Endometrium (tissue), 2 donors: Measurements from ENCODE around the gene SEMA5A.

Experiments
- FAIRE-seq: peaks from 2 replicates; lab custom pipeline; 2012; peaks lifted over from hg19 to GRCh38; lab: Jason Lieb, UNC
- donor health status: control.
- donor health status: control.

Gene SEMA5A, protein sequence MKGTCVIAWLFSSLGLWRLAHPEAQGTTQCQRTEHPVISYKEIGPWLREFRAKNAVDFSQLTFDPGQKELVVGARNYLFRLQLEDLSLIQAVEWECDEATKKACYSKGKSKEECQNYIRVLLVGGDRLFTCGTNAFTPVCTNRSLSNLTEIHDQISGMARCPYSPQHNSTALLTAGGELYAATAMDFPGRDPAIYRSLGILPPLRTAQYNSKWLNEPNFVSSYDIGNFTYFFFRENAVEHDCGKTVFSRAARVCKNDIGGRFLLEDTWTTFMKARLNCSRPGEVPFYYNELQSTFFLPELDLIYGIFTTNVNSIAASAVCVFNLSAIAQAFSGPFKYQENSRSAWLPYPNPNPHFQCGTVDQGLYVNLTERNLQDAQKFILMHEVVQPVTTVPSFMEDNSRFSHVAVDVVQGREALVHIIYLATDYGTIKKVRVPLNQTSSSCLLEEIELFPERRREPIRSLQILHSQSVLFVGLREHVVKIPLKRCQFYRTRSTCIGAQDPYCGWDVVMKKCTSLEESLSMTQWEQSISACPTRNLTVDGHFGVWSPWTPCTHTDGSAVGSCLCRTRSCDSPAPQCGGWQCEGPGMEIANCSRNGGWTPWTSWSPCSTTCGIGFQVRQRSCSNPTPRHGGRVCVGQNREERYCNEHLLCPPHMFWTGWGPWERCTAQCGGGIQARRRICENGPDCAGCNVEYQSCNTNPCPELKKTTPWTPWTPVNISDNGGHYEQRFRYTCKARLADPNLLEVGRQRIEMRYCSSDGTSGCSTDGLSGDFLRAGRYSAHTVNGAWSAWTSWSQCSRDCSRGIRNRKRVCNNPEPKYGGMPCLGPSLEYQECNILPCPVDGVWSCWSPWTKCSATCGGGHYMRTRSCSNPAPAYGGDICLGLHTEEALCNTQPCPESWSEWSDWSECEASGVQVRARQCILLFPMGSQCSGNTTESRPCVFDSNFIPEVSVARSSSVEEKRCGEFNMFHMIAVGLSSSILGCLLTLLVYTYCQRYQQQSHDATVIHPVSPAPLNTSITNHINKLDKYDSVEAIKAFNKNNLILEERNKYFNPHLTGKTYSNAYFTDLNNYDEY

DNA sequence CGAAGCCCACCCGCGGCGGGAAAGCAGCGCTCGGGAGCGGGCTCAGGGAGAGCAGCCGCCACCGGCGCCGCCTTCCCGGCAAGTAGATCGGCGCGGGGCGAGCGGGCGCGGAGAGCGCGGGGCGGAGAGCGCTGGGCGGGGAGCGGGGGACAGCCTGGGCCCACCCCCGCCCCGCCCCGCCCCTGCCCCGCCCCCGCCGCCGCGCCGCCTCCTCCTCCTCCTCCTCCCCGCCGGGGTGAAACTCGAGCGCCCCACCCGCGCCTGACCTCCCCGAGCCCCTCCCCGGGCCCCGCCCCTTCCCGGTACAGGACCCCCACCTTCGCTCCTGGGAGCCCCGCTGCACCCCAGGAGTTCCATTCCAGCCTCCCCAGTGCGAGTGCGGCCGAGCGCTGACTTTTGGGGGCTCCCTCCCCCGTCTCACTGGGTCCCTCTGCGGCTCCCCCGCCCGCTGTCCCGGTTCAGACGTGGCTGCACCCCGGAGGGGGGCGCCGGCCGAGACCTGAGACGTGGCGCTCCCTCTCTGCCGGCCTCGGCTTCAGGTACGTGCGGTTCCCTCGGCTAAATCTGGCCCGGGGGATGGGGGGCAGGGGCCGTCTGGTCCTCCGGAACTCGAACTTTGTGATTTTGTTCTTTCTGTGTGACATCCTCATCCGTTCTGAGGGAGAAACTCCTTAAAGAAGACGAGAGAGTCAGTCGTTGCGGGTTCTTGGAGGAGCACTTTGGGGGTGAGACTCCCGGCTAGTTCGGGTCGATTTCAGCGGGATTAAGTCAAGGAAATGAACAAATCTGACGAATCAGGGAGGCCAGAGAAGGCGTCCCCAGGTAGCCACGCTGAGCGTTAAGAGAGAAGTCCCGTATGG lies at the start of gene SEMA5A:
Gene SEMA5A (minus strand): TSS at position 84 of the 860 bp plus-strand sequence. CDS start 166,129 bp downstream, outside the sequence.
- FAIRE-seq: no peak

DNA sequence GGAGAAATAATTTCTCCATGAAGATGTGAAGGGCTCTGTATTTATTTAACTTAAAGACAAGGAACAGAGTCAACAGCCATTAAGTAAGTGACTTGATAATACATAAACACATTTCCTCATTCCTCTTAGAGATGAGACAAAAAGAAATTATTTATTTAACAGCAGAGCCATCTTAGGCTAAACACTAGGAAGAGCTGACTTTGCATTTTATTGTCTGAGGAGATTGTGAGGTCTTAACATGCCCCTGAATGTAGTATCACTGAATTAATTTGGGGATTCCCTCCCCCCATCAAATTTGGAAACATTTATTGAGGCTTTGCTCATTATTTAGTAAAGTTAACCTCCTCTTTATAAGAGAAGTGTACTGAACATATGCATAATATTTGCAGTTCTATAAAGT lies 49.0 kb upstream of the SEMA5A start:
- FAIRE-seq: no peak

DNA sequence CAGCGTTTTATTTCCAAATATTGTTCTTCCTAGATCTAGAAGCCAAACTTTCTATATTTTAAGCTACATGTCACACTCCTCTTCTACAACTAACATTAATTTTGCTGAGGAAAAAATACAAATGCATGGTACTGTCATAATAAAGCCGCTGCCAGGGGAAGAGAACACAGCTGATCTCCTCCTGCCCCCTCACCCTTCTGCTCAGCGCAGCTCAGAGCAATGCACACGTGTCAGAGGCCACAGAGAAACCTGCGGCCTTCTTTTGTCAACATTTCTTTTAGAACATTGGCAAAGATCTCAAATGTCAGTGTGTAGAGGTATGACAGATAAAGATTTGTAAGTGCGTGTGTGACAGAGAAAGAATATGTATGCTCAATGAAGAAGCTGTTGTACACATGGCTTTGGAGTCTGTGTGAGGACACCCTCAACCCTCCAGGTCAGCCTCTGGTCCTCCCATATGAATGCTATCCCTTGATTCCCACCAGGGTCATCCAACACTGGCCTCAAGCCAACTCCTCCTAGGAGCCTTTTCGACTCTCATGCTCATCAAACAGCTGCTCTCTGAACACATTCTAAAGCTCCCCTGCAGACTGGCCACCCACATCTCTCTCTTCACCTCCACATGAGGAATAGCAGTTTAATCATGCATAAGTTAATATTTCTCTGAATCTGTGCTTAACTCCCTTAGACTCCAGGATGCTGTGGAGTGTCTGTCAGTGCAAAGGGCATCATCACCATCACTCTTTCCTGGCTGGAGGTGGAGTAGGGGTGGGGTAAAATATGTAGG lies 43.4 kb upstream of the SEMA5A start:
- no peak for FAIRE-seq

DNA sequence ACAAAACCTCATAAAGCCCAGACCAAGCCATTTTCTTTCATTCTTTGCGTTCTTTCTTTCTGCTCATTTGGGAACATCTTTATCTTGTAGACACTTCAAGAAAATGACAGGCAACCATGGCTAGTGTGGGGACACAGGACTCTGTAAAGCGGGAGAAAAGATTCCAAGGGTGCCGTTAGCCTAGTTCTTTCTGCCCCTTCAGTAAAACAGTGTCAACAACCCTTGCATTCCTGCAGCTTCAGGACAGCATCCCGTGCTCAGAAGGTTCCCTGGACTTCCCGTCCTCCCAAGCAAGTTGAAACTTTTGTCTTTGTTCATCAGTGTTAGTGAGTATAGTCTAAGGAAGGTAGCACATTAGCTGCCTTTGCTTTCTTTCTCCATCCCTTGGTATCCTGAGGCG lies 42.4 kb upstream of the SEMA5A start:
- no peak for FAIRE-seq

DNA sequence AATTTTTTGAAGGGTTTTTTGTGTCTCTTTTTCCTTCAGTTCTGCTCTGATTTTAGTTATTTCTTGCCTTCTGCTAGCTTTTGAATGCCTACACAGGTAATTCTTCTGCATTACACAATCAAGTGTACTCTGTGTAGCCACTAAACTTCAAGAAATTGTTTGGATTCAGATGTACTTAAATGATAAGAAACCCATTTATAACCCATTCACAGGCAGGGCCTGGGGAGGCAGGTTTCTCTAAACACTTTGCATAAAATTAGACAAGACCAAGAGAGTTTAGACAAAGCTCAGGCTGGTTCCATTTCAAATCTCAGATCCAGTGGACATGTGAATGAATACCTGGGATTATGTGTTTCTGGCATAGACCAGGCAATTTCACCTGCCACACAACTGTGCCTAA lies 41.3 kb upstream of the SEMA5A start:
- no peak for FAIRE-seq

DNA sequence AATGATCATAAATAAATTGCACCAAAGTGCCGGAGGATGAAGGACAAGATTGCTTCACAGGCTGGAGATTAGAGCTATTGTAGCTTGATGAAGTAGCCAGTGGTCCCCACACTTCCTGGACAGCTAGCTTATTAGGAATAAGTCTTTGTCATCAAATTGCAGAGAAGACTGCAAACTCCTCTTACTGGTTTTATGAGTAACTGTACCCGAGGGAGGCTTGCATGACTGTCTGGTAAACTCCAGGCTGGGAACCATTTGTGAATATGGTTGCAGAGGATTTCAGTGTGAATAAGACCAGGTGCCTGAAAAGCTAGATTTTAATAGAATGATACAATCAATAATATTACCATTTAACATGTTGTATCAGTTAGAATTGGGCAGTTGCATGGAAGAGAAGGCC lies 36.5 kb upstream of the SEMA5A start:
- no peak for FAIRE-seq

DNA sequence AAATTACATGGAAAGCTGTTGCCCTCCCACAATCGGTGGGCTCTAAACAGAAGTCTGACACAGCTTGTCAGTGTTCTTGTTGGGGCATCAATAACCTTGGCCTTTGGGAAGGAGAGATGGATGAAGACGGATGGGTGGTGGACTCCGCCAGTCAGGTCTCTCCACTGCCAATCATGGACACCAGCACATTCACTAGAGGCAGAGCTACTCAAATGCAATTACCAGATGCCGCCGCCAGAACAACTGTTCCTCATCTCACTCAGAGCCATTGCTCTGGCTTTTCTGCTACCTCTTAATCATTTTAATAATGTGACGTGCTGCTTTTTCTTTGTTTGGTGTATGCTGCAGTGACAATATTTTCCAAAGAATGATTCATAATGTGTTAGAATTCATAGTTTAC lies 27.9 kb upstream of the SEMA5A start:
- FAIRE-seq: no peak

DNA sequence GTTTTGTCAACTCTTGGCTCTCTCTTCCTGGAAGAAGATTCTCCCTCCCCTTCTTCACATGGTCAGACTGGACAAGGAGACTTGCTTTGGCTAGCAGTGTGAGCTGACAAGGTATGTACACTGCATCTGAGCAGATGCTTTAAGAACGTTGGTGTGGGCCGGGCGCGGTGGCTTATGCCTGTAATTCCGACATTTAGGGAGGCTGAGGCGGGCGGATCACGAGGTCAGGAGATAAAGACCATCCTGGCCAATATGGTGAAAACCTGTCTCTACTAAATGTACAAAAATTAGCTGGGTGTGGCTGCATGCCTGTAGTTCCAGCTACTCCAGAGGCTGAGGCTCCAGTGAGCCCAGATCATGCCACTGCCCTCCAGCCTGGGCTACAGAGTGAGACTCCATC lies 26.4 kb upstream of the SEMA5A start:
- FAIRE-seq: no peak

DNA sequence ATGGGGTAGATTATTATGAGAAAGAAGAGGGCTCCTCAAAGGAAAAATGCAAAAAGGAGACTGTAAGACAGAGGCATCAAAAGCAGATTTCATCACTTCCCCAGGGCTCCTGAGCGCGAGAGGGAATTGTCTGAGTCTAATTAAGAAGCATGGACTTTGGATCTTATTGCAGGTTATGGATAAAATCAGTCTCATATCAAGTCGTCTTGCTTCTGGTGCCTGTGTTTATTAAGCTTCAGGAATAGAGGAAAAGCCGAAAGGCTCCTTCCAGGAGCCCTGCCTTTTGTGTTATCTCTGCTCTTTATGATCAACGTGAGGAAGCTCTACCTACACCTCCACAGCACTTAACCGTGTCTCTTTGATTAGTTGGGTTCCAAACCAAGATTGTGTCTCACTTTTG lies 25.0 kb upstream of the SEMA5A start:
- no peak for FAIRE-seq

DNA sequence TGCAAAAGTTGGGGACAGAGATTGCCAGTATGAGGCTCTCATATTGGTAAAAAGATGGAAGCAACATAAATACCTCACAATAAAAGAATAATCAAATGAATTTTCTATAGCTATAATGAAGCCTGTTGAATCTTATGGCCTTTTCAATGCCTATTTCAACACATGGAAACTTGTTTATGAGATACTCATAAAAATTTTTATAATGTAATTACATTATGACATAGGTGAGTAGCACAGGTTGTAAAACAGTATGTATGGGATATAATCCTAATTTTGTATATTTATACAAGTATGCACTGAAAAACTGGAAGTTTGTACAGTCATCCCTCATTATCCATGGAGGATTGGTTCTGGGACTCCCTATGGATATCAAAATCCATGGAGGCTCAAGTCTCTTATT lies 21.2 kb upstream of the SEMA5A start:
- FAIRE-seq: no peak

DNA sequence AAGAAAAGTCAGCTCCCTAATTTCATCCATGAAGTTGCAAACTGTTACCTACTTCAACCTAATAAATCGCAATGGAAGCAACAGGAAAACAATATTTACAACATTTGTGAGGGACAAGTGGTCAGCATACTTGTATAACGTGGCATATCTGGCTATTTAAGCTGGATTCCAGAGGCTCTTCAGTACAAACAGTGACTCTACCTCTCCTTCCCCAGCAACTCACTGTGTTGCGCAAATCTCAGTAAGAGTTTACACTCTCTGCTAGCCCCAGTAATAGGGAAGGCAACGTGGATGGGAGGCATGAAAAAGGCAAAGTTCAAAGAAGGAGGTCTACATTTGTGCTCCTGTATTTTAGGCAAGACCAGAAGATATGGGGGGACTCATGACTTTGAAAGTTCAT lies 18.9 kb upstream of the SEMA5A start:
- no peak for FAIRE-seq

DNA sequence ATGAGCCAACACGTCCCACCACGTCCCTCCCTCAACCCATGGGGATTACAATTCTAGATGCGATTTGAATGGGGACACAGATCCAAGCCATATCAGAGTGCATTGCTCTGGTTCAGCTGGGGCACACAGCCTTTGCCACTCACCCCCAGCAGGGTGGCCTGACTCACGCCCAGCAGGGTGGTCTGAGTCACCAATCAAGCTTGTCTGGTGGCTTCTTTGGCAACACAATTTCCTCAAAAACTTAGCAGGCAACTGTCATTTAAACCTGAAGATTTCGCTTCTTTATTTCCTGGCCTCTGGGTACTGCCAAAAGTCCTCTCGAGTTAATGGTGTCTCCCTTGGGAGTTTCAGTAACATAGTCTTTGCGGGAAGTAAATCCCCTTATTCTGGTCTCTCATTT lies 16.3 kb upstream of the SEMA5A start:
- FAIRE-seq: no peak

DNA sequence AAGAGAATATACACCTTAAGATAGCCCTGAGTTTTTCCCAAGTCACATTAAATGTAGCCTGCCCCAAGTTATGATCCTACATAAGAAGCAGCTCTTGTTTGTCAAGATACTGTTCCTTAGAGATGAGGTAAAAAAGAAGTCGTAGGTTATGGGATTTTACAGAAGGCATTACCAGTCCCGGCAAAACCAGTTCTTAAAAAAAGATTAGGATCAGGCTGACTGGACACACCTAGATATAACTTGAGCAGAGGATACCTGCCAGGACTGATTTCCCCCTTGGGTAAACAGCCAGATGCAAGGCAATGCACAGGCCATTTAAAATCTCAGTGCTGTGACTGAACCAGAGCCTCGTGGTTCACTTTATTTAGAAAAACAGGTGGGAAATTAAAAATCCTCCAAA lies 14.1 kb upstream of the SEMA5A start:
- no peak for FAIRE-seq

DNA sequence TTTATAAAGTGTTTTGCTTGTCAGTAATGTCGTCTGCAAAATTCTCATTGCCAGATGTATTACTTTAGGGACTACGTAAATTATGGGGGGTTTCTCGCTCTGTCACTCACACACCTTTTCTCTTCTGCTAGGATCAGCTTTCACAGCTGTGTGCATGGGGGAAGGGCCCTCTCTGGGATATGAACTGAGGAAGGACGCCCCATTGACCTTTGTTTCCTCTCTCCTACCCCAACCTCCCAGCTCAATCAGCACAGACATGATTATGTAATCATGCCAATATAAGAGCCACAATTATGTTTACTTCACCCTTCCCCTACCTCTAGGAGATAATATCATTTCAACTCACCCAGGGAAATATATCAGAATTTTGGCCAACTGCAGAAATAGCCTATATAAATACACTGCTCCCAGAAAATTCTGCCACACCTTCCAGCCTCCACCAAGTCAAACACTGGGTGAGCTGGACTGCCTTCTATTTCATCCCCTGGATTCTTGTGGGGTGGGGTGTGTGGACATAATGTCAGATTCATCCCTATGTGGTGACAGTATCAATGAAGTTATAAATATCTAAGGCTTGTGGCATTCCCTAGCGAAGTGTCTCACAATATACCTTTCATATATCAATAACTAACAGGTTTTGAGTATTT lies 12.6 kb upstream of the SEMA5A start:
- FAIRE-seq: no peak

DNA sequence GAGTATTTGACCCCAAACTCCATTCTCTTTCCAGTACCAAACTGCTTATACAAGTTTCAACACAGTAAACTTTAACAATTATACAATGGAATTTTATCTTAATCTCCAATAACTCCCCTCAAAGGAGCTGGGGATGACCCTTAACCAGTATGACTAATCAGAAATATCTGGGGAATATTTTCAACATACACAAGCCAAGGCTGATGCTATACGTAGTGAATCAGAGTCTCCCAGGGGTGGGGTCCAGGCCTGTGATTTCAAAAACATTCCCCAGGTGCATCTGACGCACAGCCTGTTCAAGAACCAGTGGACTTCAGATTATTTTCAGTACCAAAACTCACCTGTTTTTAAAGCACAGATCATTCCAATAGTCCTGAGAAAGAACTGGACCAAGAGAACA lies 11.8 kb upstream of the SEMA5A start:
- no peak for FAIRE-seq

DNA sequence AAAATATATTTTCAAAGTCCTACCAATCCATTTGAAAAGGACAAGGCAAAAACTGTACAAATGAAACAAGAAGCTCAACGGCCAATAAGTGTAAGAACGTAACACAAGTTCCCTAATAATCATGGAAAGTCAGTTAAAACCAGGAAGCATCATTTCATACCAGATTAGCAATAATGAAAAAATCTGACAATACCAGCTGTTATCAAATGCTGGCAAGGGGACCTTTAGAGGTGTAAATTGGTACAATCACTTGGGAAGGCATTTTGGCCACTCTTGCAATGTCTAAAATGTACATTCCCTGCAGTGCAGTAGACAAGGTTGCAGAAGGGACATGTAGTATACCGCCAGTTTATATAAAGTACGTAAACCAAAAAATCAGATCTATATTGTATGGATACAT lies 10.1 kb upstream of the SEMA5A start:
- FAIRE-seq: no peak

DNA sequence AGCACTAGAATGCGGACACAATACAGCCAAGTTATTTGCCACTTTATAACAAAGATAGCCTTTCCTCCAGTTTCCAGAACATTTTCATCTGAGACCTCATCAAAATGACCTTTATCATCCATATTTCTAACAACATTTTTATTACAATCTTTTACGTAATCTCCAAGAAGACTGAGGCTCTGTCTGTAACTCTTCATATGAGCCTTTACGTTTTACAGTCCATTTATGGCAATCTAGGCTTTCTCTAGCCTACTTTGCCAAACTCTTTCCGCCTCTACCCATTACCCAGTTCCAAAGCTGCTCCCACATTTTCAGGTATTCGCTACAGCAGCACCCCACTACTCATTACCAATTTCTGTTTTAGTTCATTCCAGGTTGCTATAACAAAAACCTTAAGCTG lies 8.2 kb upstream of the SEMA5A start:
- no peak for FAIRE-seq

DNA sequence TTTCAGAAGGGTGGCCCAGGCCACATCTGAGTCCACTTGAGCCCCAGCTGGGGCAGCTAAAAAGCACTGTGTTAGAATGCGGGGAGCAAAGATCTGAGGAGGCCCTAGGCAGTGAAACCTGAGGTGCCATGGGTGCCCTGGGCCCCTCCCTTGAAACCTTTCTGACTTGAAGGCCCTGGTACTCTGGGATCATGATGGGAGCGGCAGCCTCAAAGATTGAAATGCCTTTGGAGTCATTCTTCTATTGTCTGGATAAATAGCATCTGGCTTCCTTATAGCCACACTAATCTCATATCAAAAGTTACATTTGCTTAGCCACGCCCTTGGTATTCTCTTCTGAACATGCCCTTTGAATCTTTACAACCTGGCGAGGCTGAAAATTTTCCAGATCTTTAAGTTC lies 7.7 kb upstream of the SEMA5A start:
- no peak for FAIRE-seq

DNA sequence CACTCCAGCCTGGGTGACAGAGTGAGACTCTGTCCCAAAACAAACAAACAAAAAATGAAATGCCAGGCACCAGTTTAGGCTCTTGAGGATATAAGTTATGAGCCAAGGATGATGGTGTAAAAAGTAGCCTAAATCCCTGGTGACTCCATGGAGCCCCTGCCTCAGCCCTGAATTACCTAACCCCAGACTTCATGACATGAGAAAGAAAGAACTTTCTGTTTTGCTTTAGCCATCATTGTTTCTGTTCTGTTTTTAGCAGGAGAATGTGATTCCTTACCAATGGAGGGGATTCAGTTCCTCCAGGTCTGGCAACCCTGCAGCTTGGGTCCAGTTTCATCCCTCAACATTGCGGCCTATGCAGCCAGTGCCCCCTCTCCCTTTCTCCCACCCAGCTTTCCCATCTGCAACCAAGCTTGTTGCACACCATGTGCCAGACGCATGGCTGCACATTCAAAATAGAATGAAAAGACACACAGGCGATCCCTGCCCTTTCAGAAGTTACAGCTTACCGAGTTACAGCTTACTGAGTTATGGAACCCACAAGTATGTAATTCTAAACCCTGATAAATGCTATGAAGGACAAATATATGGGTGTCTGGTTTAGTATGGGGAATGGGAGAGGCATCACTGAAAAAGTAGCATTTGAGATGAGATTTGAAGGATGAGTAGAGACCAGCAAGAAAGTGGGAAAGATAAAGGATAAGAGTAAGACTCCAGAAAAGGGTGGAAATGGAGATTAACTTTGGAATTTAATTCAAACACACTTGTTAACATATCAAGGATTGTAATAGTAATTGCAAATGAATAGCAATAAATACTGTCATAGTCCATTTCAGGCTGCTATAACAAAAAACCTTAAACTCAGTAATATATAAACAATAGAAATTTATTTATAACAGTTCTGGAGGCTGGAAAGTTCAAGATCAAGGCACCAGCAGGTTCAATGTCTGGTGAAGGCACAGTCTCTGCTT lies 6.0 kb upstream of the SEMA5A start:
- FAIRE-seq: no peak

DNA sequence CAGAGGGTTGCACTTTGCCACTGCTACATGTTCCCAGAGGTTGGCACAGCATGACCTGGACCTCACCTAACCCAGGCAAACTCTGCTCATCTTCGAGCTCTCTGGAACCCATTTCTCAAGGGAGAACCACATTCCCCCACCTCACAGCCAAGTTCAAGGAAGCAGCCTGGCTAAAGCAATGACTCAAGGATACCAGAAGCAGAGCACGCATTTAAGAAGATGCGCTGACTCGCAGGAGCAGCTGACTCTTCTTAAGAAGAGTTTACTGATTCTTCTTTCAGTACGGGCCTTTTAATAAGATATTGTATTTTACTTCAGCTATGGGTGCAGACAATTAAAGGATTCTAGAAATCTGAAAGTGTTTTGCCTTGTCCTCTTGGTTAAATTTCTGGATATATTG lies 4.1 kb upstream of the SEMA5A start:
- no peak for FAIRE-seq
